HL-60 (cell line): ENCODE measurements around the gene KAZN.

ENCODE experiments used
- POLR2AphosphoS5 ChIP-seq: IDR thresholded peaks from 2 replicates; pipeline ENCODE4 v1.6.1; 2012; ENCODE audit warnings: low read depth
- TF ChIP-seq, protein P1 (sequence below): IDR thresholded peaks from 2 replicates; pipeline ENCODE4 v1.6.1; 2012; ENCODE audit warnings: low read depth; ENCODE audit not compliant: insufficient replicate concordance
- TF ChIP-seq, protein P2 (sequence below): IDR thresholded peaks from one replicate; pipeline ENCODE4 v1.5.1; 2011; ENCODE audit warnings: low read length, control low read depth, inconsistent platforms; ENCODE audit not compliant: insufficient read depth

DNA sequence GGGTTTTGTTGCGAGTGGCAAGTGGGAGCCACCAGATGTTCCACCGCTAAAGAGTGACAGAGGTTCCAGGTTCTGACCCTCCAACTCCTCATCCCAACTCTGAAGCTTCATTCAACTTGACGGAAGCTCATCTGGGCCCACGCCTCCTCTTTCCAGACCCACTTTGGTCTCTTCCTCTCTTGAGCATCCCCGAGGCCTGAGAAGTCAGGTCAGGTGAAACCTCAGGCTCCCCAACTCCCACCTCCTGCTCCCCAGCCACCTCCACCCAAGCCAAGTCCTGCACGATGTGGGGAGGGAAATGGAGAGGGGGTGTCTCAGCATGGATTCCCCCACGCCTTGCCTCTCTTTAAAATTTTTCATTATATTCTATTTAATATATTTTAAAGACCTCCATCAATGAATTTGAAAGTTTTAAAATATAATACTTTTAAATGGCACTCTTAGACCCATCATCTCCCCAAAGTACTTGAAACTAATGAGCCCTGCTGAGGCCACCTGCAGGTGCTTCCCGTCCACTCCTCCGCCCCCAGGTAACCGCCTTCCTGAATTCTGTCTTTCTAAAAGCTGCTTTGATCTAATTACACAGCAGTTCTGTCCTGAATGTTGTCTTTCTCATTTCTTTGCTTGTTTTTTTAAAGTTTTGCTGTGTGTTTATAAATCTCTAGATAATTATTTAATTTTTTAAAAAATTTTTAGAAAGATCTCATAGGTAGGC, 238.1 kb downstream of the KAZN start:
- TF ChIP-seq, protein P1, sequence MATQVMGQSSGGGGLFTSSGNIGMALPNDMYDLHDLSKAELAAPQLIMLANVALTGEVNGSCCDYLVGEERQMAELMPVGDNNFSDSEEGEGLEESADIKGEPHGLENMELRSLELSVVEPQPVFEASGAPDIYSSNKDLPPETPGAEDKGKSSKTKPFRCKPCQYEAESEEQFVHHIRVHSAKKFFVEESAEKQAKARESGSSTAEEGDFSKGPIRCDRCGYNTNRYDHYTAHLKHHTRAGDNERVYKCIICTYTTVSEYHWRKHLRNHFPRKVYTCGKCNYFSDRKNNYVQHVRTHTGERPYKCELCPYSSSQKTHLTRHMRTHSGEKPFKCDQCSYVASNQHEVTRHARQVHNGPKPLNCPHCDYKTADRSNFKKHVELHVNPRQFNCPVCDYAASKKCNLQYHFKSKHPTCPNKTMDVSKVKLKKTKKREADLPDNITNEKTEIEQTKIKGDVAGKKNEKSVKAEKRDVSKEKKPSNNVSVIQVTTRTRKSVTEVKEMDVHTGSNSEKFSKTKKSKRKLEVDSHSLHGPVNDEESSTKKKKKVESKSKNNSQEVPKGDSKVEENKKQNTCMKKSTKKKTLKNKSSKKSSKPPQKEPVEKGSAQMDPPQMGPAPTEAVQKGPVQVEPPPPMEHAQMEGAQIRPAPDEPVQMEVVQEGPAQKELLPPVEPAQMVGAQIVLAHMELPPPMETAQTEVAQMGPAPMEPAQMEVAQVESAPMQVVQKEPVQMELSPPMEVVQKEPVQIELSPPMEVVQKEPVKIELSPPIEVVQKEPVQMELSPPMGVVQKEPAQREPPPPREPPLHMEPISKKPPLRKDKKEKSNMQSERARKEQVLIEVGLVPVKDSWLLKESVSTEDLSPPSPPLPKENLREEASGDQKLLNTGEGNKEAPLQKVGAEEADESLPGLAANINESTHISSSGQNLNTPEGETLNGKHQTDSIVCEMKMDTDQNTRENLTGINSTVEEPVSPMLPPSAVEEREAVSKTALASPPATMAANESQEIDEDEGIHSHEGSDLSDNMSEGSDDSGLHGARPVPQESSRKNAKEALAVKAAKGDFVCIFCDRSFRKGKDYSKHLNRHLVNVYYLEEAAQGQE: no peak
- TF ChIP-seq, protein P2, sequence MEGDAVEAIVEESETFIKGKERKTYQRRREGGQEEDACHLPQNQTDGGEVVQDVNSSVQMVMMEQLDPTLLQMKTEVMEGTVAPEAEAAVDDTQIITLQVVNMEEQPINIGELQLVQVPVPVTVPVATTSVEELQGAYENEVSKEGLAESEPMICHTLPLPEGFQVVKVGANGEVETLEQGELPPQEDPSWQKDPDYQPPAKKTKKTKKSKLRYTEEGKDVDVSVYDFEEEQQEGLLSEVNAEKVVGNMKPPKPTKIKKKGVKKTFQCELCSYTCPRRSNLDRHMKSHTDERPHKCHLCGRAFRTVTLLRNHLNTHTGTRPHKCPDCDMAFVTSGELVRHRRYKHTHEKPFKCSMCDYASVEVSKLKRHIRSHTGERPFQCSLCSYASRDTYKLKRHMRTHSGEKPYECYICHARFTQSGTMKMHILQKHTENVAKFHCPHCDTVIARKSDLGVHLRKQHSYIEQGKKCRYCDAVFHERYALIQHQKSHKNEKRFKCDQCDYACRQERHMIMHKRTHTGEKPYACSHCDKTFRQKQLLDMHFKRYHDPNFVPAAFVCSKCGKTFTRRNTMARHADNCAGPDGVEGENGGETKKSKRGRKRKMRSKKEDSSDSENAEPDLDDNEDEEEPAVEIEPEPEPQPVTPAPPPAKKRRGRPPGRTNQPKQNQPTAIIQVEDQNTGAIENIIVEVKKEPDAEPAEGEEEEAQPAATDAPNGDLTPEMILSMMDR: no peak
- TF ChIP-seq POLR2AphosphoS5: no peak
